Inflammatory macrophage (primary cell): ENCODE results near the gene UQCR10.

Experiments used
- DNase-seq, 2 donors: peaks; one replicate each; pipeline ENCODE4 v3.0.0-alpha.2; 2020 to 2022
- total RNA-seq, 18 experiments: gene quantifications; one replicate each; lab custom pipeline; 2026; ENCODE audit warnings: mixed read lengths in 6 of 18, inconsistent platforms in 2 of 18; lab: John Stamatoyannopoulos, UW

The UQCR10 gene
- 39.1 to 134 (median 83.9) reads per million in 18 experiments for total RNA-seq

GRCh38 chr22:29767171-29768051, at the start of gene UQCR10:
TSS of gene UQCR10 (plus strand) at chr22:29767369. CDS start at chr22:29767399, 30 bp downstream.
- DNase-seq = peak; percentile 91 to 95

- no peak for DNase-seq
Observed at GRCh38 chr22:29717789-29718188, 49.4 kb upstream of the UQCR10 start.

- no peak for DNase-seq
Observed at GRCh38 chr22:29718949-29719898, 47.9 kb upstream of the UQCR10 start.

GRCh38 chr22:29719899-29720645, 47.1 kb upstream of the UQCR10 start, which contains the start of gene CABP7:
TSS of gene CABP7 (plus strand) at chr22:29720003. CDS start at chr22:29720425, 422 bp downstream.
- DNase-seq = no peak

GRCh38 chr22:29720811-29721323, 46.3 kb upstream of the UQCR10 start:
- no peak for DNase-seq

- no peak for DNase-seq
Observed at GRCh38 chr22:29722151-29722550, 45.0 kb upstream of the UQCR10 start.

GRCh38 chr22:29722587-29722986, 44.6 kb upstream of the UQCR10 start:
- DNase-seq = no peak

GRCh38 chr22:29723766-29724165, 43.4 kb upstream of the UQCR10 start:
- DNase-seq = no peak

GRCh38 chr22:29724843-29725242, 42.3 kb upstream of the UQCR10 start:
- no peak for DNase-seq

GRCh38 chr22:29726106-29726505, 41.1 kb upstream of the UQCR10 start:
- no peak for DNase-seq

- no peak for DNase-seq
Observed at GRCh38 chr22:29726512-29727130, 40.5 kb upstream of the UQCR10 start.

- DNase-seq = no peak
Observed at GRCh38 chr22:29727131-29727523, 40.0 kb upstream of the UQCR10 start.

GRCh38 chr22:29729161-29729560, 38.0 kb upstream of the UQCR10 start:
- DNase-seq = no peak

- no peak for DNase-seq
Observed at GRCh38 chr22:29731058-29731850, 35.9 kb upstream of the UQCR10 start.

- no peak for DNase-seq
Observed at GRCh38 chr22:29732883-29733282, 34.3 kb upstream of the UQCR10 start.

- no peak for DNase-seq
Observed at GRCh38 chr22:29733362-29734201, 33.6 kb upstream of the UQCR10 start.

- DNase-seq = no peak
Observed at GRCh38 chr22:29734406-29734805, 32.8 kb upstream of the UQCR10 start.

GRCh38 chr22:29734838-29735237, 32.3 kb upstream of the UQCR10 start:
- no peak for DNase-seq

GRCh38 chr22:29735416-29735815, 31.8 kb upstream of the UQCR10 start:
- no peak for DNase-seq
